ENCODE data around the gene GVQW3.
"Not testable (repeated sequence)": the region's sequence is repeated elsewhere in the genome, so short reads cannot be mapped to it uniquely, and the experiment has no call there.

GVQW3 gene

DNA sequence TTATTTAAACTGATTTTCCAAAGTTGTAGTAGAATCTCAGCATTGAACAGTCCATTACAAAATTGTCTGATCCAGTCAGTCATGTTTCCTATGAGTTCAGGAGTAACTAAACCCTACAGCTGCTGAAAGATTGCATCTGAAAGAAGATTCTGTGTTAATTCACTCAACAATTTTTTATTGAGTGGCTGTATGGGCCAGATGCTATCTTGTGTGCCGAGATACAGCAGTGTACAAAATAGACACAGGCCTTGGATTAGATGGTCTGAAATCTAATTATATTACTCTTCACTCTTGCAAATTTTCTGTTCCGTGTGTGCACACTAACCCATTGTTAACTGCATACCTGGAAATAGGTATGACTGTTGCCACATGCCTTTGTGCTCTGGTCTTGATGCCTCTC lies 7.3 kb downstream of the GVQW3 start:
- DNase-seq (ENCODE audit: low spot score): no peak

- no peak for DNase-seq (ENCODE audit: low spot score)
These were observed 9.9 kb downstream of the GVQW3 start for GRCh38 chr11:76391021-76391420.

DNA sequence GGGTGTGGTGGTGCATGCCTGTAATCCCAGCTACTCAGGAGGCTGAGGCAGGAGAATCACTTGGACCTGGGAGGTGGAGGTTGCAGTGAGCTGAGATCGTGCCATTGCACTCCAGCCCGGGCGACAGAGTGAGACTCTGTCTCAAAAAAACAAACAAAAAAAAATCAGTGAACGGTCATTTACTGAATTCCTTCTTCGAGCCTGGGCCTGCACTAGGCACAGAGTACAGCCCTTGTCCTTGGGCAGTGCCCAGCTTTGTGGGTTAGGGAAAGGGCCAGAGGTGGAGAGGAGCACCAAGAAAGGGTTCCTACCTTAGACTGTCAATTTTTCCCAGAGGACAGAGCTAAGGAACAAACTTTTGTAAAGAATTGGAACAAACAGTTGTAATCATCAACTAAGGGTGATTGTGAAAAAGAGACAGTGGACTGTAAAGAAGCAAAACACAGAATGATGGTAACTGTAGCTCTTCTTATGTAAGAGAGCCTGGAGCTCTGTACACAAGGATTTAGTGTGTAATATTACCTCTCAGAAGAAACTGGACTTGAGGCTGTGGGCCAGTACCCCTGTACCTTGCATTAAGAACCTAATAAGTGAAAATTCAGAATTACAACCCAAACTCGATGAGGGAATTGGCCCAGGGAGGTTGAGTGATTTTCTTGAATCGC lies 10.8 kb downstream of the GVQW3 start:
- DNase-seq (ENCODE audit: low spot score): no peak

DNA sequence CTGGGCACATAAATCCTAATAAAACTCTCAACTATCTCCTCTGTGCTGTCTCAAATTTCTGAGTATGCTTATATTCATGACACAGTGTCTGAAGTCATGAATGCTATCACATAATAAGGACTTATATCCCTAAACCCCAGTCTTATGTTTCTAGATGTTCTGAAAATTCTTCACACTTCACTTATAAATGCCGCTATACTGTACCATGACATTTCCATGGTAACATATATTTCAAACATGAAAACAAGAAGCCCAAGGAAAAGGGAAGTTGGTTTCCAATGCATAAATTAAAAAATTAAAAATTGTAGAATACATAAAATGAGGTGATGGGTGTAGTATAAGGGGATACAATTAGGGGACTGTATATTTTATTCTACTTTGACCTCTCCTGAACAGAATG lies 11.7 kb downstream of the GVQW3 start:
- DNase-seq (ENCODE audit: low spot score): no peak

DNA sequence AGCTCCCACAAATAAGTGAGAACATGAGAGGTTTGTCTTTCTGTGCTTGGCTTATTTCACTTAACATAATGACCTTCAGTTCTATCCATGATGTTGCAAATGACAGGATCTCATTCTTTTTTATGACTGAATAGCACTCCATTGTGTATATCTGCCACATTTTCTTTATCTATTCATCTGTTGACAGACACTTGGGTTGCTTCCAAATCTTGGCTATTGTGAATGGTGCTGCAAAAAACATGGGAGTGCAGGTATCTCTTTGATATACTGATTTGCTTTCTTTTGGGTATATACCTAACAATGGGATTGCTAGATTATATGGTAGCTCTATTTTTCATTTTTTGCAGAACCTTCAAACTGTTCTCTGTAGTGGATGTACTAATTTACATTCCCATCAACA lies 13.3 kb downstream of the GVQW3 start:
- no peak for DNase-seq (ENCODE audit: low spot score)

DNA sequence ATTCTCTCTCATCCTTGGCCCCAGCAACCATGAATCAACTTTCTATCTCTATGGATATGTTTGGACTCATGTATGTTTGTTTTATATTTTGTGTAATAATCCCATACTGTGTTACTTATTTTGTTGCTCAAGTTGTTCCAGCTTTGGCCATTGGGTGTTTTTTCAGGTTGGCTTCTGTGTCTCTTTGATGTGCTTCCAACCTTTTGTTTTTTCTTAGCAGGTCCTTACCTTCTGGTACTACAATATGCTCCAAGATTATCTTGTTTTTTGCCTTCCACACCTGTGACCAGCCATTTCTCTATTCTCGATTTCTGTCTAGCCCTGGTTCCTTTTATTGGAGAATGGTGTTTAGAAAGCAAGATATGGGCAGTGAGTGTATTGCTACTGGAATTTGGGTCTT lies 14.2 kb downstream of the GVQW3 start:
- DNase-seq (ENCODE audit: low spot score): no peak

- DNase-seq (ENCODE audit: low spot score): no peak
These were observed 16.3 kb downstream of the GVQW3 start for GRCh38 chr11:76397383-76397782.

DNA sequence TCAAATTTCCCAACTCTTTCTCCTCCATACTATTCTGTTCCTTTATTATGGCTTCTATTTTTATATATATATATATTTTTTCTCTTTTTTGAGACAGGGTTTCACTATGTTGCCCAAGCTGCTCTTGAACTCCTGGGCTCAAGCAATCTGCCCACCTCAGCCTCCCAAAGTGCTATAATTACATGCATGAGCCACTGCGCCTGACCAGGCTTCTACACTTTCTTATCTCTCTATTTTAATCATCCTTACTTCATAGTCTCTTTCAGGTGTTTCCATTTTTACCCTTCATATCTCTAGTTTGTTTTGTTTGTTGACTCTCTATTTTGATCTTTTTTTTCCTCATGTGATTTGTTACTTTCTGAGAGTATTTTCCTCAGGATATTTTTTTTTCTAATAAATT lies 19.8 kb downstream of the GVQW3 start:
- DNase-seq (ENCODE audit: low spot score): no peak

DNA sequence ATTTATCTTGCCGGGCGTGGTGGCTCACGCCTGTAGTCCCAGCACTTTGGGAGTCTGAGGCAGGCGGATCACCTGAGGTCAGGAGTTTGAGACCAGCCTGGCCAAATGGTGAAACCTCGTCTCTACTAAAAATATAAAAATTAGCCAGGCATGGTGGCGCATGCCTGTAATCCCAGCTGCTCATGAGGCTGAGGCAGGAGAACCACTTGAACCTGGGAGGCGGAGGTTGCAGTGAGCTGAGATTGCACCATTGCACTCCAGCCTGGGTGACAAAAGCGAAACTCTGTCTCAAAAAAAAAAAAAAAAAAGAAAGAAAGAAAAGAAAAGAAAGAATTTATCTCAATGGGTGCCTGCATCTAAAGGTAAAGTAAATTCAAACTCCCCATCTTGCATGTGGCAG lies 20.4 kb downstream of the GVQW3 start:
- DNase-seq (ENCODE audit: low spot score): not testable (repeated sequence)

- no peak for DNase-seq (ENCODE audit: low spot score)
These were observed 25.2 kb downstream of the GVQW3 start for GRCh38 chr11:76406359-76406758.

DNA sequence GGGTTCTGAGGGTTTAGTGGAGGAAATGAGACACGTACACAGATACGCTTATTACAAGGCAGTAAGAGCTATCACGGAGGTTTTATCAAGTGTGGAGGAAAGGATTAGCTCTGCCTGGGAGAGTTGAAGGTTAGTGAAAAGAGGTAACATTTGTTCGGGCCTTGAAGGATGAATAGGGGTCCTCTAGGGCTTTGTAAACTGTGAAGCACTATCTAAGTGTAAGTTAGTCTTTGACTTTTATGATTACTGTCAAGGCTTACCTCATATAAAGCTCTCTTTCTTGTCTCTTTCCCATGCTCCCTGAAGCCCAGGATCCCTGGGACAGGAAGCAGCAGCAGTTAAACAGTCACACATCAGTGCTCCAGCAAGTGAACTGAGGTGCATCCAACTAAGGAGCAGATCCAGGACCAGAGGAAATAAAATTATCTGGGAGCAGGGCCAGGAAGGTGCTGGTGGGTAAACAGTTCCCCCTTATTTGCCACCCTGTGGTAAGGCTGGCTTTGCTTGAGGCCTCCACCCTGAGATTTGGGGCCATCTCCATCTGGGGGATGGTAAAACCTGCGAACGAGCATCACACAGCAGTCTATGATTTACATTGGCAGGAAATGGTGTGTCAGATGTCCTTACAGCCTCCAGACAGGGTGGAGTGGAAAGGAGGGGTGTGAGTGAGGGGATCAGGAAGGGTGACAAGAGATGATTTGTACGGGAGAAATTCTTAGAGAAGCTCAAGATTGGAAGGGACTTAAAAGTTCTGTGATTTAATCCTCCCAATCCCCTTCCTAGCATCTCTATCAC lies 27.2 kb downstream of the GVQW3 start:
- DNase-seq (ENCODE audit: low spot score): no peak

- no peak for DNase-seq (ENCODE audit: low spot score)
These were observed 29.8 kb downstream of the GVQW3 start for GRCh38 chr11:76410851-76411357.

- no peak for DNase-seq (ENCODE audit: low spot score)
These were observed 34.0 kb downstream of the GVQW3 start for GRCh38 chr11:76415073-76415472.

GRCh38 chr11:76419896-76420295 lies 38.8 kb downstream of the GVQW3 start:
- DNase-seq (ENCODE audit: low spot score): no peak

GRCh38 chr11:76424379-76424778 lies 43.3 kb downstream of the GVQW3 start:
- peak; percentile 43 for DNase-seq (ENCODE audit: low spot score)

DNA sequence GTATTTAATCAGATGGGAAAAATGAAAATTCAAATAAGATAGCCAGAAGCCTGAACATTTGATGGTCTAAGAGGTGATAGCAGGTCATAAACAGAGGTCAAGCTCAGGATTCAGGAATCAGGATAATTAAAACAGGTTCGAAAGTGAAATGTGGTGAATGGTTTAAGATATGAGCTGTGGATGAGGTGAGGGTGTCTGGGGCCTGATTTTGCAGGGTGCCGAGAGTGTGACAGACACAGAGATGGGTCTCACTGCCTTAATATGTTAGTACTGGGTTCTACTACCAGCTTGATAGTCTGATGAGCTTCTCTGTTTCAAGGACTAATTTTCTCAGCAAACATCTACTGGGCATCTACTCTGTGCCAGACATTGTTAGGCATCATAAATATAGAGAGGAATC lies 43.8 kb downstream of the GVQW3 start:
- DNase-seq (ENCODE audit: low spot score): no peak

DNA sequence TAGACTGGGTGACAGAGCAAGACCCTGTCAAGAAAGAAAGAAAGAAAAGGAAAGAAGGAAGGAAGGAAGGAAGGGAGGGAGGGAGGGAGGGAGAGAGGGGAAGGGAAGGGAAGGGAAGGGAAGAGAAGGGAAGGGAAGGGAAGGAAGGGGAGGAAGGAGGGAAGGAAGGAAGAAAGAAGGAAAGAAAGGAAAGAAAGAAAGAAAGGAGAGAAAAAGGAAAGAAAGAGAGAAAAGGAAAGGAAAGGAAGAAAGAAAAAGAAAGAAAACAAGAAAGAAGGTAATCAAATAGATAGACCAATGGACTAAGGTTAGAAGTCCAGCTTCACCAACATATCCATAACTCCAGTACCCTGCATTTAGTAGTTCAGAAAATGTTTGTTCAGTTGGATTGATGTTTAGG lies 45.5 kb downstream of the GVQW3 start:
- no peak for DNase-seq (ENCODE audit: low spot score)

DNA sequence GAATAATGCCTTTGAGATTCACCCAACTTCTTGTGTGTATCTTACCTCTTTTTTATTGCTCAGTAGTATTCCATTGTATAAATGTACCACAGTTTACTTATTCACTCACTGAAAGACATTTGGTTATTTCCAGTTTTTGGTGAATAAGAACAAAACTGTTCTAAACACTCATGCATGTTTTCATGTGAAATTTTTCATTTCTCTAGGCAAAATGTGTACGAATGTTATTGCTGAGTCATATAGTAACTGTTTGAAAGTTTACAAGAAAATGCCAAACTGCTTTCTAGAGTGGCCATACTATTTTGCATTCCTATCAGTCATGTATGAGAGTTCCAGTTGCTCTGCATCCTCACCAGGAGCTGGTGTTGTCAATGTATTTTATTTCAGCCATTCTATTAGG lies 54.9 kb downstream of the GVQW3 start:
- DNase-seq (ENCODE audit: low spot score): peak; percentile 29

DNA sequence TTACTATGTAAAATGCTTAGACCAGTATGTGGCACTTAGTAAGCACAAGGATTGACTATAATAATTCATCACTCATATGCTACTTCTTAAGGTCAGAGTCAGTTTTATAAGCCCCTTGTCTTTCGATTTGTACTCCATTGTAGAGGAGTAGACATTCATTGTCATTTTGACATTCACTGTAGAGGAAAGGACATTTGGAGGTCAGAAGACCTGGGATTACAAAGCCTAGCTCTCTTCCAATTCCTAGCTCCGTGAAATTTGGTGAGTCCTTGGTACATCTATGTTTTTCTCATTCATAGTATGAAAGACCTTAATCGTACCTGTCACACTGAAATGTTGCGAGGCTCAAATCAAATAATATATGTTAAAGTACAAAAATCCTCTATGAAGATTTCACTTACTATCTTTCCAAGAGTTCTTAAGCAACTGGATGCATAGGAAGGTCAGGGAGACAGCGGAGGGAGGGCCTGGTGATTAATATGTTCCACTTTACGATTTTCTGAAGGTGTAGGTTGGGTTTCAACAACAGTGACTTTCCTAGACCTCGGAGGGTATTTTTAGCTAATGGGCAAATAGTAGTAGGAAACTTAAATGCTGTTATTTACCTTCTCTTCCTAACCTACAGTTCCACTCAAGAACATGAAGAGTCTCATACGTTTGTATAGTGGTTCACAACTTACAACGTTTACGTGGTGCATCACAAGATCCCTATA lies 62.3 kb downstream of the GVQW3 start:
- peak; percentile 3 for DNase-seq (ENCODE audit: low spot score)

GRCh38 chr11:76444065-76444383 lies 62.9 kb downstream of the GVQW3 start:
- no peak for DNase-seq (ENCODE audit: low spot score)

GRCh38 chr11:76444384-76445120 lies 63.4 kb downstream of the GVQW3 start, which contains the start of gene EMSY:
Gene EMSY (plus strand): TSS chr11:76445018. CDS start chr11:76446939, 1,921 bp downstream.
- peak; percentile 96 for DNase-seq (ENCODE audit: low spot score)

Measured in activated CD4-positive, alpha-beta T cell treated with anti-CD3 and anti-CD28 coated beads, Interleukin-2, Interleukin-4, amounts not matched to agents 100 ng/mL and 50 ng/mL, durations not matched to agents 16 hours and 8 hours (primary cell).